ENCODE data around the gene CLDN34. TPM values are rescaled to one million over a fixed set of nuclear protein-coding genes. Genes with fewer than 3 reads are reported as not detected.

The CLDN34 gene
- total RNA-seq, 1 donor from 2014 or later = 0.38 TPM

DNA sequence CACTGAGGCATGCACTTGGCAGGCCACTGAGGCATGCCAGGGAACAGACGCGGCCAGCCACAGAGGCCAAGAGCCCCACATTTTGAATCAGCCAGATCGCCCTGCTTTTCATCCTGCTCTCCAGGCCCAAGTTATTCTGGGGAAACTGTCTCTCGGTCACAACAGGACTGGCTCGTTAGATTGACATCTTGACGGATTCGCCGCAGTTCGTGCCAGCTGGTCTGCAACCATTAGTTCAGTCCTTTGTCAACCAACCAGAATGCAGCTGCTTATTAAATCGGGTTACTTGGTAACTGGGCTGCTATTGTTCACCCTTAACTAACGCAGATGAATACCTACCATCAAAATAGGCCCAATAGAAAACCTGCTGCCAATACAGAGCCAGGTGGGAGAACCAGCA is 16.7 kb downstream of the CLDN34 start:
- TF ChIP-seq, protein P1, sequence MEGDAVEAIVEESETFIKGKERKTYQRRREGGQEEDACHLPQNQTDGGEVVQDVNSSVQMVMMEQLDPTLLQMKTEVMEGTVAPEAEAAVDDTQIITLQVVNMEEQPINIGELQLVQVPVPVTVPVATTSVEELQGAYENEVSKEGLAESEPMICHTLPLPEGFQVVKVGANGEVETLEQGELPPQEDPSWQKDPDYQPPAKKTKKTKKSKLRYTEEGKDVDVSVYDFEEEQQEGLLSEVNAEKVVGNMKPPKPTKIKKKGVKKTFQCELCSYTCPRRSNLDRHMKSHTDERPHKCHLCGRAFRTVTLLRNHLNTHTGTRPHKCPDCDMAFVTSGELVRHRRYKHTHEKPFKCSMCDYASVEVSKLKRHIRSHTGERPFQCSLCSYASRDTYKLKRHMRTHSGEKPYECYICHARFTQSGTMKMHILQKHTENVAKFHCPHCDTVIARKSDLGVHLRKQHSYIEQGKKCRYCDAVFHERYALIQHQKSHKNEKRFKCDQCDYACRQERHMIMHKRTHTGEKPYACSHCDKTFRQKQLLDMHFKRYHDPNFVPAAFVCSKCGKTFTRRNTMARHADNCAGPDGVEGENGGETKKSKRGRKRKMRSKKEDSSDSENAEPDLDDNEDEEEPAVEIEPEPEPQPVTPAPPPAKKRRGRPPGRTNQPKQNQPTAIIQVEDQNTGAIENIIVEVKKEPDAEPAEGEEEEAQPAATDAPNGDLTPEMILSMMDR (IDR thresholded peaks at IDR 0.05; ENCODE audit: unreplicated experiment) = no peak
- no peaks in the 10 kb centered on the region for H3K27me3 Mint-ChIP-seq
- DNase-seq (ENCODE audit: low spot score, unreplicated experiment) = no peak
- peaks cover 18% of the 10 kb centered on the region for H3K9me3 Mint-ChIP-seq (ENCODE audit: low read depth)
- peaks cover 2% of the 10 kb centered on the region for H3K4me1 Mint-ChIP-seq (ENCODE audit: low read depth)
- no peak overlapping the region for H3K27ac Mint-ChIP-seq
- no peak overlapping the region for H3K4me3 Mint-ChIP-seq (ENCODE audit: low read depth)
- peaks cover 6% of the 10 kb centered on the region for H3K36me3 Mint-ChIP-seq (ENCODE audit: insufficient read depth)

DNA sequence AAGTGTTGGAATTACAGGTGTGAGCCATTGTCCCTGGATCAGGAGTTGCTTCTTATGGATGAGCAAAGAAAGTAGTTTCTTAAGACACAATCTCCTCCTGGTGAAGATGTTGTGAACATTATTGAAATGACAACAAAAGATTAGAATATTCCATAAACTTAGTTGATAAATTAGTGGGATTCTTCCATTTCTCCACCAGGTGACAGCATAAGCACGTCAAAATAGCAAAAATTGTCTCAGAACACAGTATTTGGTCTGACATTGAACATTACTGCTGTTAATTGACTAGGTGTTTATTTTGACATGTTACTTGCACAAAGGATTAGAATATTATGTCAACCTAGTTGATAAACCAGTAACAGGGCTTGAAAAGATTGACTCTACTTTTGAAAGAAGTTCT is 21.6 kb downstream of the CLDN34 start:
- no peak overlapping the region for H3K4me3 Mint-ChIP-seq (ENCODE audit: low read depth)
- H3K4me1 Mint-ChIP-seq (ENCODE audit: low read depth) = no peaks in the 10 kb centered on the region
- DNase-seq (ENCODE audit: low spot score, unreplicated experiment) = no peak
- no peaks in the 10 kb centered on the region for H3K27me3 Mint-ChIP-seq
- H3K36me3 Mint-ChIP-seq (ENCODE audit: insufficient read depth) = peaks cover 3% of the 10 kb centered on the region
- peaks cover 9% of the 10 kb centered on the region for H3K9me3 Mint-ChIP-seq (ENCODE audit: low read depth)
- H3K27ac Mint-ChIP-seq = no peak overlapping the region
- TF ChIP-seq, protein P1 (IDR thresholded peaks at IDR 0.05; ENCODE audit: unreplicated experiment) = peak; percentile 26

DNA sequence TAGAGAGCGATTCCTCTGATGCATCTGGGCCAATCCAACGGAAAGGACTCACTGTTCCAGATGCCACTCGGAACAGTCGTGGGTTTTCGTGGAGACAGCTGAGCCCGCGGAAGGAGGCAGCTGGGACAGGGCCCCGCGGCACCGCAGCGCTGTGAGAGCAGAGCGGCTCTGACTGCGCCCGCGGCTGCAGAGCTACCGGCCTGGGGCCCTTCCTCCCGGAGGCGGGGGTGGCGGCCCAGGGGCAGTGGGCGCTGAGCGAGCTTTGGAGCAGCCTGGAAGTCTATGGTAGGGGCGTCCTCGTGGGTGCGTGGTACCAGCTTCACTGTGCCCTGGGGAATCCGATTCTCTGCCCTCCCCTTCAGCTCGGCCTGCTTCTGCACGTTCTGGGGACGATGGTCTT is 24.9 kb downstream of the CLDN34 start:
- no peak for DNase-seq (ENCODE audit: low spot score, unreplicated experiment)
- Mint-ChIP-seq H3K9me3 (ENCODE audit: low read depth) (peaks cover 15% of the 10 kb centered on the region), H3K36me3 (ENCODE audit: insufficient read depth) (peaks cover 2% of the 10 kb centered on the region)

DNA sequence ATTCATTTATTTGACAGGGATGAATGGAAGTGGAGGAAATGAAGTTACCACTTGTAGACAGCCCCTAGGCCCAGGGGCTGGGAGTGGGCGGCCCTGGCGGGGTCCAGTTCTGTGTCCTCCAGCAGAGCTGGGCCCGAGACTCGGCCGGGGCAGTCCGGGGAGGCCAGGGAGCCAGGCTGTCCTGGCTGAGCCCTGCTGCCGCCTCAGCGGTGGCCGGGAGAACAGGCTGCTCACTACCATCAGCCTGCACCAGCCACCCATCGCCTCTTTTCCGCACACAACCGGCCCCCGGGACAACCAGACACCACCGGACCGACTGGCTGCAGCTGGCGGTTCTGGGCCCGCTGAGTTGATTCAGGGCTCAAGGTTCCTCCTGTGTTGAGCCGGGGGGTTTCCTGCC is 25.6 kb downstream of the CLDN34 start:
- H3K9me3 Mint-ChIP-seq (ENCODE audit: low read depth) = peaks cover 16% of the 10 kb centered on the region
- DNase-seq (ENCODE audit: low spot score, unreplicated experiment) = no peak
- TF ChIP-seq, protein P1 (IDR thresholded peaks at IDR 0.05; ENCODE audit: unreplicated experiment) = no peak
- no peaks in the 10 kb centered on the region for H3K4me1 Mint-ChIP-seq (ENCODE audit: low read depth)
- H3K27me3 Mint-ChIP-seq = no peaks in the 10 kb centered on the region
- H3K36me3 Mint-ChIP-seq (ENCODE audit: insufficient read depth) = peaks cover 2% of the 10 kb centered on the region
- H3K4me3 Mint-ChIP-seq (ENCODE audit: low read depth) = no peak overlapping the region
- no peak overlapping the region for H3K27ac Mint-ChIP-seq

More for the DNA sequence above, 24.9 kb downstream of the CLDN34 start:
- no peak overlapping the region for H3K4me3 Mint-ChIP-seq (ENCODE audit: low read depth)
- TF ChIP-seq, protein P1 (IDR thresholded peaks at IDR 0.05; ENCODE audit: unreplicated experiment) = no peak
- H3K27me3 Mint-ChIP-seq = no peaks in the 10 kb centered on the region
- H3K4me1 Mint-ChIP-seq (ENCODE audit: low read depth) = no peaks in the 10 kb centered on the region
- no peak overlapping the region for H3K27ac Mint-ChIP-seq

DNA sequence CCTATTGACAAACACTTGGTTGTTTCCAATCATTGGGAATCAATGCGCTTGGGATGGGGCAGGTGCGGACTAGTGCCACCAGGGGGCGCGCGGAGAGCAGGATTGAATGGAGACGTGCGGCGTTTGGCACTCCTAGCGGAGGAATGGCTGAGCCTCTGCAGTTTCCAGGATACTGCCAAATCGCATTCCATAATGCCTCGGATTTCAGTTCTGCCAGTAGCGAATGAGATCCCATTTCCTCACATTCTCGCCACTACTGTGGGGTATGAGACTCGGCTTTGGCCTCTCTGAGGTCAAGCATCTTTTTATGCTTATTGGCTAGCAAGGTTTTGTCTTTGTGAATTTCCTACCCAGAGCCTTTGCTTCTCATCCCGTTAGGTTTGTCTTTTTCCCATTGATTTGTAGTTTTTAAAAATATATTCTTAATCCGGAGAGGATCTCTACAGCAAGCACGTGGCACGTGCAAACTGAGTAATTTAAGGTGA is 28.7 kb downstream of the CLDN34 start:
- Mint-ChIP-seq H3K36me3 (ENCODE audit: insufficient read depth) (peaks cover 2% of the 10 kb centered on the region), H3K27me3 (no peaks in the 10 kb centered on the region), H3K27ac (no peak overlapping the region), H3K4me3 (ENCODE audit: low read depth) (no peak overlapping the region), H3K4me1 (ENCODE audit: low read depth) (no peaks in the 10 kb centered on the region), H3K9me3 (ENCODE audit: low read depth) (peaks cover 19% of the 10 kb centered on the region)
- TF ChIP-seq, protein P1 (IDR thresholded peaks at IDR 0.05; ENCODE audit: unreplicated experiment) = peak; percentile 79
- DNase-seq (ENCODE audit: low spot score, unreplicated experiment) = peak; percentile 33
